H1 (cell line): Measurements from ENCODE around the gene PRRC2A. TPM values are rescaled to one million over a fixed set of nuclear protein-coding genes. Genes with fewer than 3 reads are reported as not detected.

Experiments
- ASH2L ChIP-seq: fragments of 200-600, 300-600 bp; sonication (generic); IDR thresholded peaks from one replicate; pipeline ENCODE4 v1.7.1; 2017; ENCODE audit warnings: low read length
- CEBPB ChIP-seq: IDR thresholded peaks from 2 replicates; pipeline ENCODE4 v1.6.1; 2012; ENCODE audit warnings: low read depth, low read length
- CHD1 ChIP-seq: IDR thresholded peaks from 2 replicates; pipeline ENCODE4 v1.6.1; 2012; ENCODE audit warnings: low read depth, low read length, improper control_type of control experiment
- CHD2 ChIP-seq: IDR thresholded peaks from 2 replicates; pipeline ENCODE4 v1.6.1; 2012; ENCODE audit warnings: low read length, improper control_type of control experiment
- CREB1 ChIP-seq: IDR thresholded peaks from 2 replicates; pipeline ENCODE4 v1.6.1; 2012; ENCODE audit warnings: inconsistent platforms
- CTBP2 ChIP-seq: IDR thresholded peaks from 2 replicates; pipeline ENCODE4 v1.7.0; 2011; ENCODE audit warnings: borderline replicate concordance, mild to moderate bottlenecking, moderate library complexity, mixed read lengths, low read length; ENCODE audit not compliant: insufficient read depth, insufficient read length
- EGR1 ChIP-seq: IDR thresholded peaks from 2 replicates; pipeline ENCODE4 v1.6.1; 2011; ENCODE audit warnings: low read depth, low read length, borderline replicate concordance
- EP300 ChIP-seq, 2 experiments: IDR thresholded peaks; 1 replicate in 1 of 2; 2 replicates in 1 of 2; pipeline ENCODE4 v1.6.1; 2011 to 2012; ENCODE audit warnings: low read depth in 2 of 2, low read length in 2 of 2, mild to moderate bottlenecking in 2 of 2, borderline replicate concordance in 1 of 2, inconsistent platforms in 1 of 2, moderate library complexity in 1 of 2
- FOSL1 ChIP-seq: IDR thresholded peaks from 2 replicates; pipeline ENCODE4 v1.6.1; 2011; ENCODE audit warnings: mild to moderate bottlenecking, low read depth, low read length, moderate library complexity; ENCODE audit not compliant: insufficient read depth
- GTF2F1 ChIP-seq: IDR thresholded peaks from 2 replicates; pipeline ENCODE4 v1.6.1; 2012; ENCODE audit warnings: low read depth, low read length, improper control_type of control experiment, borderline replicate concordance
- HDAC2 ChIP-seq, 2 experiments: fragments of 300-600 bp in 1 of 2; sonication (generic) in 1 of 2; IDR thresholded peaks; 2 replicates each; pipeline ENCODE4 v1.6.1; 2011 to 2012; ENCODE audit warnings: low read depth in 2 of 2, low read length in 2 of 2, mild to moderate bottlenecking in 2 of 2, moderate library complexity in 2 of 2, borderline replicate concordance in 1 of 2, inconsistent platforms in 1 of 2
- JUN ChIP-seq: IDR thresholded peaks from 2 replicates; pipeline ENCODE4 v1.6.1; 2011; ENCODE audit warnings: low read depth, mild to moderate bottlenecking, improper control_type of control experiment, low read length
- KDM1A ChIP-seq: fragments of 200-600, 300-600 bp; sonication (generic); IDR thresholded peaks from 2 replicates; pipeline ENCODE4 v1.7.1; 2016; ENCODE audit warnings: mild to moderate bottlenecking, low read length, borderline replicate concordance
- NRF1 ChIP-seq: IDR thresholded peaks from 2 replicates; pipeline ENCODE4 v1.6.1; 2011; ENCODE audit warnings: mild to moderate bottlenecking, low read depth, low read length, improper control_type of control experiment
- POLR2A ChIP-seq, 2 experiments: IDR thresholded peaks; 1 replicate in 1 of 2; 2 replicates in 1 of 2; pipeline ENCODE4 v1.6.1; 2011; ENCODE audit warnings: low read depth in 2 of 2, low read length in 2 of 2, mild to moderate bottlenecking in 2 of 2; ENCODE audit errors: control extremely low read depth in 1 of 2
- POU5F1 ChIP-seq: IDR thresholded peaks from 2 replicates; pipeline ENCODE4 v1.6.1; 2011; ENCODE audit warnings: low read depth, mild to moderate bottlenecking, low read length, moderate library complexity
- RXRA ChIP-seq: IDR thresholded peaks from 2 replicates; pipeline ENCODE4 v1.6.1; 2011; ENCODE audit warnings: low read depth, mild to moderate bottlenecking, low read length, moderate library complexity; ENCODE audit not compliant: insufficient read depth
- SAP30 ChIP-seq: fragments of 300-600 bp; sonication (generic); IDR thresholded peaks from 2 replicates; pipeline ENCODE4 v1.7.1; 2012; ENCODE audit warnings: low read length, moderate library complexity, mild to moderate bottlenecking, inconsistent platforms; ENCODE audit not compliant: insufficient read depth, insufficient replicate concordance
- SP2 ChIP-seq: IDR thresholded peaks from 2 replicates; pipeline ENCODE4 v1.6.1; 2012; ENCODE audit warnings: mild to moderate bottlenecking, low read length, inconsistent platforms
- SP4 ChIP-seq: IDR thresholded peaks from 2 replicates; pipeline ENCODE4 v1.6.1; 2012; ENCODE audit warnings: low read length, inconsistent platforms
- TCF12 ChIP-seq: IDR thresholded peaks from 2 replicates; pipeline ENCODE4 v1.6.1; 2011; ENCODE audit warnings: low read depth, mild to moderate bottlenecking, low read length
- polyA plus RNA-seq, 7 experiments: library from polyadenylated mRNA; depleted of rRNA in 3 of 7; stranded (reverse) in 5 of 7; unstranded in 2 of 7; fragments of >200 nt in 5 of 7; fragments of 200-250 nt in 2 of 7; gene quantifications; 1 replicate in 5 of 7; 2 replicates in 1 of 7; 4 replicates in 1 of 7; pipeline versions ENCODE4 v1.2.1 to v1.2.3, GENCODE V29; 2011 to 2013; ENCODE audit warnings: missing spikeins in 2 of 7, mixed read lengths in 2 of 7
- total RNA-seq: library from RNA; stranded (reverse); fragmentation: NEBNext Ultra II Directional; extraction: Animal tissue kit (Norgen Biotek cat#: 25700); gene quantifications from 2 replicates; pipeline ENCODE4 v1.2.1, GENCODE V29; 2021
- TF ChIP-seq, protein P1 (sequence below): IDR thresholded peaks from 2 replicates; pipeline ENCODE4 v1.6.1; 2011; ENCODE audit warnings: low read depth, mild to moderate bottlenecking, low read length; ENCODE audit not compliant: insufficient read depth
- TF ChIP-seq, protein P2 (sequence below): IDR thresholded peaks from 2 replicates; pipeline ENCODE4 v1.6.1; 2012; ENCODE audit warnings: inconsistent platforms

The PRRC2A gene
- total and polyA plus RNA-seq, 2 of the 8 experiments (the other 6 are each of a cell fraction or from before 2014, with no cell fraction given), result 118 to 300 TPM

DNA sequence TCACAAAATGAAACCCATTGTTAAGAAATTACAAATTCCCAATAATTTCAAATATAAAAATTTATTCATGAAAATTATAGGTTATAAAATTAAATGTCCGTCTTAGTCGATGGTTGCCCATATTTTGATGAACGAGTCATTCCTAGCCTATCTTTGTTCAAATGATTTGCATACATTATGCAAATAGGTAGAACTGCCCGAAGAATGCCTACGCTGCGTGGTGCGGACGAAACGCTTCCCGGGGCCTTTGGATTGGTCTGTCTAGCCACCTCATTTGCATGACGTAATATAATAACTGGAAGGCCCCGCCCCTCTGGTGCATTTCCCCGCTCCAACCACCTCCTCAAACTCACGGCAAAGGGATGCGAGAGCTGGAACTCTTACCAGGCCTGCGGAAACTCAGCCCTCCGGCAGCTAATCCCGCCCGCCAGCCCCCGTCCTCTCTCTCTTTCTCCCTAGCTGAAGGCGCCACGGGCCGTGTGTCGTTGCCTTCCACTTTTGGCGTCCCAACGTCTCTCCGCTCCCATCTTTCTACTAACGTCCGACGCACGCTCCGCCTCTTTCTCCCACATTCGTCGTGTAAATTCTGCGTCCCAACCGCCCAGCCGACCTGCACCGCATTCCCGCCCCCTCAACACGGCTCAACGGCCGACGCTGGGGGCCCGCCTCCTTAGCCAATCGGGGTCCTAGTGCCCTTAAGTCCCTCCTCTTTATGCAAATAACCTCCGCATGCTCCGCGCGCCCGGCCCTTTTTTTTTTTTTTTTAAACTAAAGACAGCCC is 520 bp upstream of the PRRC2A start (continued):
- TF ChIP-seq HDAC2 (IDR thresholded peaks at IDR 0.05; ENCODE audit: borderline replicate concordance in 1 of 2, low read depth in 2 of 2, low read length in 2 of 2) (no peak), JUN (no peak; the same call in 1 of the 2 replicates), SP2 (no peak), NRF1 (0 out of 2 replicates have a peak, but pooled peaks have one; percentile 15), GTF2F1 (peak; percentile 65; the same call in 1 of the 2 replicates), SP4 (peak; percentile 90), CHD2 (no peak; the same call in 1 of the 2 replicates), CEBPB (no peak), FOSL1 (no peak), KDM1A (no peak), CREB1 (peak; percentile 94), CTBP2 (no peak), CHD1 (peak; percentile 45; the same call in 1 of the 2 replicates), EGR1 (peak; percentile 83), EP300 (IDR thresholded peaks at IDR 0.05; ENCODE audit: borderline replicate concordance in 1 of 2, low read depth in 2 of 2, low read length in 2 of 2) (no peak), POLR2A (IDR thresholded peaks at IDR 0.05; ENCODE audit: control extremely low read depth in 1 of 2, low read depth in 2 of 2, low read length in 2 of 2) (peak; percentile 84 to 94), ASH2L (peak; percentile 9), POU5F1 (no peak), TCF12 (no peak), RXRA (no peak), SAP30 (no peak)
- TF ChIP-seq, protein P1, sequence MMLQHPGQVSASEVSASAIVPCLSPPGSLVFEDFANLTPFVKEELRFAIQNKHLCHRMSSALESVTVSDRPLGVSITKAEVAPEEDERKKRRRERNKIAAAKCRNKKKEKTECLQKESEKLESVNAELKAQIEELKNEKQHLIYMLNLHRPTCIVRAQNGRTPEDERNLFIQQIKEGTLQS, result no peak
- TF ChIP-seq, protein P2, sequence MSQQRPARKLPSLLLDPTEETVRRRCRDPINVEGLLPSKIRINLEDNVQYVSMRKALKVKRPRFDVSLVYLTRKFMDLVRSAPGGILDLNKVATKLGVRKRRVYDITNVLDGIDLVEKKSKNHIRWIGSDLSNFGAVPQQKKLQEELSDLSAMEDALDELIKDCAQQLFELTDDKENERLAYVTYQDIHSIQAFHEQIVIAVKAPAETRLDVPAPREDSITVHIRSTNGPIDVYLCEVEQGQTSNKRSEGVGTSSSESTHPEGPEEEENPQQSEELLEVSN, result peak; percentile 96
